Putamen (tissue), 1 donor: ENCODE measurements around the gene FBXL4.

ENCODE experiments used
- DNase-seq: peaks from one replicate; pipeline ENCODE4 v3.0.0-alpha.2; 2016; ENCODE audit warnings: low spot score

The FBXL4 gene

GRCh38 chr6:98824902-98825599 is 122.7 kb downstream of the FBXL4 start:
- no peak for DNase-seq

GRCh38 chr6:98824162-98824901 is 123.4 kb downstream of the FBXL4 start:
- no peak for DNase-seq

GRCh38 chr6:98823428-98824161 is 124.2 kb downstream of the FBXL4 start:
- no peak for DNase-seq

- no peak for DNase-seq
These were observed 125.9 kb downstream of the FBXL4 start for GRCh38 chr6:98821756-98822405.
